Upper lobe of left lung (tissue), 4 donors: ENCODE measurements around the gene FLT1.

ENCODE experiments used
- POLR2A ChIP-seq, 4 donors: fragments of 450-650 bp; IDR thresholded peaks; one replicate each; pipeline ENCODE4 v1.5.1; 2016 to 2017; ENCODE audit warnings: antibody characterized with exemption in 4 of 4, mild to moderate bottlenecking in 2 of 4
- TF ChIP-seq, protein P1 (sequence below), 6 experiments: fragments of 450-650 bp in 4 of 6; fragments of 200-600 bp in 2 of 6; sonication (generic) in 2 of 6; IDR thresholded peaks; one replicate each; pipeline ENCODE4 v1.5.1; 2016 to 2019; ENCODE audit warnings: antibody characterized with exemption in 6 of 6

DNA sequence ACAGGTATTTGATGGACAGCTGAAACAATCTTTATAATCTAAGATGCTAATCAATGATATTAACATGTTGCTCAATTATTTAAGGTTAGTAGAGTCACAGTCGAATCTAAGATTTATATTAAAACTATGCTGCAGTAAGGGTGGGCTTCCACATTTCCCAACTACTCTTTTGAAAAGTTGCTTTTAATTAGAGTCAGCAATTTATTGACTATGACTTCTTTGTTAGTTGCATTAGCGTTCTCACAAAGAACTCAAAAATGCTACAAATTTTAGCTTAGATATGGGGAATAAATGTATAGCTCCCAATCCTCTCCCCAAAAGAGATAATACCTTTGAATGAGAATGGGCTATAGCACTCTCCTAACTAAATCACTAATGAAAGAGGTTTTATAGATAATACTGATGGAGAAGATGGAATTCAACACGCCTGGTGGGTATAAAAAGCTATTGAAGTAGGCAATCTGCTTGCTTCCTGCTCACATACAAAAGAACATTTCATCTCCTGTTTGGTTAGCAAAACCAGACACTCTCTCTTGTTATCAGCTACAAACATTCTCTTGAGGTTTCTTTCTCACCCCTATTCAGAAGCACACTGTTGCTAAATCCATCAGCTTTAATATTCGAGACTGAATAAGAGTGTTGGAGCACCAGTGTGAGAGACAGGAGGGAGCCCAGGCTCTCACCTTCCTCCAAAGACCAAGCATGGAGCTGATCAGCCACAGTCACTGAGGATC is 2.4 kb upstream of the FLT1 start:
- TF ChIP-seq, protein P1, sequence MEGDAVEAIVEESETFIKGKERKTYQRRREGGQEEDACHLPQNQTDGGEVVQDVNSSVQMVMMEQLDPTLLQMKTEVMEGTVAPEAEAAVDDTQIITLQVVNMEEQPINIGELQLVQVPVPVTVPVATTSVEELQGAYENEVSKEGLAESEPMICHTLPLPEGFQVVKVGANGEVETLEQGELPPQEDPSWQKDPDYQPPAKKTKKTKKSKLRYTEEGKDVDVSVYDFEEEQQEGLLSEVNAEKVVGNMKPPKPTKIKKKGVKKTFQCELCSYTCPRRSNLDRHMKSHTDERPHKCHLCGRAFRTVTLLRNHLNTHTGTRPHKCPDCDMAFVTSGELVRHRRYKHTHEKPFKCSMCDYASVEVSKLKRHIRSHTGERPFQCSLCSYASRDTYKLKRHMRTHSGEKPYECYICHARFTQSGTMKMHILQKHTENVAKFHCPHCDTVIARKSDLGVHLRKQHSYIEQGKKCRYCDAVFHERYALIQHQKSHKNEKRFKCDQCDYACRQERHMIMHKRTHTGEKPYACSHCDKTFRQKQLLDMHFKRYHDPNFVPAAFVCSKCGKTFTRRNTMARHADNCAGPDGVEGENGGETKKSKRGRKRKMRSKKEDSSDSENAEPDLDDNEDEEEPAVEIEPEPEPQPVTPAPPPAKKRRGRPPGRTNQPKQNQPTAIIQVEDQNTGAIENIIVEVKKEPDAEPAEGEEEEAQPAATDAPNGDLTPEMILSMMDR (IDR thresholded peaks at IDR 0.05), result no peak
- no peak for TF ChIP-seq POLR2A (IDR thresholded peaks at IDR 0.05)
